GM23338 (cell line): ENCODE results near the gene DAPK1.

Experiments
- POLR2AphosphoS5 ChIP-seq: IDR thresholded peaks from 2 replicates; pipeline ENCODE4 v1.6.1; 2016; ENCODE audit warnings: antibody characterized with exemption, low read depth
- TF ChIP-seq, protein P1 (sequence below), 2 experiments: fragments of 200-600 bp in 1 of 2; sonication (generic) in 1 of 2; conservative IDR thresholded peaks; 2 replicates each; pipeline versions ENCODE4 v1.5.1 to v1.6.1; 2016 to 2017; ENCODE audit warnings: antibody characterized with exemption in 2 of 2, low read depth in 2 of 2, mild to moderate bottlenecking in 2 of 2, moderate library complexity in 1 of 2

DNA sequence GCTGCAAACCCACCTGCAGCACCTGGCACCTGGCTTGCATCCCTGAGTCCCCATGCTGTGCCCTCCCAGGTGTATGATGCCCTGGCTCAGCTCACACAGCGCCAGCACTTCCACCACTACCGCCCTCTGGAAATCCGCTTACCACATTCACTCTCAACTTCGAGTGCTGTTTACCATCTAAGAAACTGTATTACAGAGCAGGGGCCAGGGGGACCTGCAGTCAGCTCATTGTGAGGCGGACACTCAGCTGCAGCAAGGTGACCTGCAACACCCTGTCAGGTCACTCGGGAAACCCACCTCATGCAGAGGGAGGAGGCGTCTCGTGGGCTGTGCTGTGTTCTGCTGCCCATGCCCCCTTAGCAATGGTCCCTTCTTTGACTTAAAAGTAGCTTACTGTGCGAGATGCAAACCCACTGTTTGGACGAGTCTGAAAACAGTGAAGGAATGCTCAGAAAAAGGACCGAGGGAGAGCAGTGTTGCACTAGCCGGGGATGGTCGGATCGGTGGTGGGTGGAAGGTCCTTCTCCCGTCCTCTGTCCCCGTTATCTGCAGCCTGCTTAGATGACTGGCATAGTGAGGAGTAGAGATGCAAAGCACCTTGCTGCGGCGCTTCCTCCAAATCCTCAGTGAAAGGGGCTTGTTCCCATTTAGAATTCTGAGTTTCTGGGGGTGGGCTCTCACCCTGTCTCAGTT, 173.1 kb downstream of the DAPK1 start:
- TF ChIP-seq, protein P1, sequence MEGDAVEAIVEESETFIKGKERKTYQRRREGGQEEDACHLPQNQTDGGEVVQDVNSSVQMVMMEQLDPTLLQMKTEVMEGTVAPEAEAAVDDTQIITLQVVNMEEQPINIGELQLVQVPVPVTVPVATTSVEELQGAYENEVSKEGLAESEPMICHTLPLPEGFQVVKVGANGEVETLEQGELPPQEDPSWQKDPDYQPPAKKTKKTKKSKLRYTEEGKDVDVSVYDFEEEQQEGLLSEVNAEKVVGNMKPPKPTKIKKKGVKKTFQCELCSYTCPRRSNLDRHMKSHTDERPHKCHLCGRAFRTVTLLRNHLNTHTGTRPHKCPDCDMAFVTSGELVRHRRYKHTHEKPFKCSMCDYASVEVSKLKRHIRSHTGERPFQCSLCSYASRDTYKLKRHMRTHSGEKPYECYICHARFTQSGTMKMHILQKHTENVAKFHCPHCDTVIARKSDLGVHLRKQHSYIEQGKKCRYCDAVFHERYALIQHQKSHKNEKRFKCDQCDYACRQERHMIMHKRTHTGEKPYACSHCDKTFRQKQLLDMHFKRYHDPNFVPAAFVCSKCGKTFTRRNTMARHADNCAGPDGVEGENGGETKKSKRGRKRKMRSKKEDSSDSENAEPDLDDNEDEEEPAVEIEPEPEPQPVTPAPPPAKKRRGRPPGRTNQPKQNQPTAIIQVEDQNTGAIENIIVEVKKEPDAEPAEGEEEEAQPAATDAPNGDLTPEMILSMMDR (conservative IDR thresholded peaks at IDR 0.05; ENCODE audit: low read depth in 2 of 2), result no peak
- no peak for TF ChIP-seq POLR2AphosphoS5
